NT2/D1 (cell line): ENCODE data around the gene CMKLR1.

Experiments used
- DNase-seq: peaks from one replicate; pipeline ENCODE4 v3.0.0-alpha.2; 2011; ENCODE audit warnings: low read depth, low spot score
- H3K27me3 ChIP-seq: 2 replicates; pipeline ENCODE4 v1.6.0; 2011; ENCODE audit warnings: mild to moderate bottlenecking; ENCODE audit not compliant: insufficient read length, insufficient read depth
- H3K36me3 ChIP-seq: 2 replicates; pipeline ENCODE4 v1.6.1; 2011; ENCODE audit warnings: mild to moderate bottlenecking, low read length, mixed read lengths; ENCODE audit not compliant: insufficient read depth, insufficient read length
- H3K4me1 ChIP-seq: 2 replicates; pipeline ENCODE4 v1.5.1; 2011; ENCODE audit not compliant: insufficient read depth, insufficient read length
- H3K4me3 ChIP-seq: 2 replicates; pipeline ENCODE4 v1.5.1; 2011; ENCODE audit warnings: low read depth; ENCODE audit not compliant: insufficient read length
- H3K9ac ChIP-seq: 2 replicates; pipeline ENCODE4 v1.6.0; 2011; ENCODE audit warnings: low read depth; ENCODE audit not compliant: insufficient read length
- H3K9me3 ChIP-seq: 2 replicates; pipeline ENCODE4 v1.5.1; 2011; ENCODE audit warnings: mild to moderate bottlenecking, low read length; ENCODE audit not compliant: insufficient read depth
- SUZ12 ChIP-seq: IDR thresholded peaks from 2 replicates; pipeline ENCODE4 v1.6.1; 2011; ENCODE audit not compliant: insufficient read length, insufficient read depth; ENCODE audit errors: extremely low read depth
- YY1 ChIP-seq: IDR thresholded peaks from 2 replicates; pipeline ENCODE4 v1.6.1; 2011; ENCODE audit not compliant: insufficient read length, insufficient read depth
- ZNF274 ChIP-seq: IDR thresholded peaks from 2 replicates; pipeline ENCODE4 v1.6.1; 2011; ENCODE audit warnings: mild to moderate bottlenecking, low read depth, low read length

The CMKLR1 gene

GRCh38 chr12:108361606-108362005, 22.5 kb upstream of the CMKLR1 start:
- no peak for TF ChIP-seq SUZ12
- no peak for TF ChIP-seq ZNF274
- TF ChIP-seq YY1, result no peak
- H3K9me3 ChIP-seq, result no peaks in the 10 kb centered on the region
- no peak overlapping the region for H3K4me3 ChIP-seq
- peaks cover 6% of the 10 kb centered on the region for H3K4me1 ChIP-seq
- H3K36me3 ChIP-seq, result no peaks in the 10 kb centered on the region
- DNase-seq, result no peak
- no peaks in the 10 kb centered on the region for H3K27me3 ChIP-seq
- no peak overlapping the region for H3K9ac ChIP-seq

- Histone ChIP-seq H3K36me3 (no peaks in the 10 kb centered on the region), H3K4me3 (no peak overlapping the region), H3K9me3 (no peaks in the 10 kb centered on the region), H3K4me1 (peaks cover 6% of the 10 kb centered on the region), H3K9ac (no peak overlapping the region), H3K27me3 (no peaks in the 10 kb centered on the region)
- no peak for TF ChIP-seq SUZ12
- no peak for TF ChIP-seq ZNF274
- no peak for TF ChIP-seq YY1
- no peak for DNase-seq
Measured at GRCh38 chr12:108360487-108360886, 21.4 kb upstream of the CMKLR1 start.

- H3K36me3 ChIP-seq, result no peaks in the 10 kb centered on the region
- TF ChIP-seq ZNF274, result no peak
- no peaks in the 10 kb centered on the region for H3K27me3 ChIP-seq
- no peaks in the 10 kb centered on the region for H3K9me3 ChIP-seq
- H3K4me3 ChIP-seq, result no peak overlapping the region
- no peak for DNase-seq
- H3K4me1 ChIP-seq, result peaks cover 6% of the 10 kb centered on the region
- no peak overlapping the region for H3K9ac ChIP-seq
Measured at GRCh38 chr12:108360057-108360456, 20.9 kb upstream of the CMKLR1 start.

GRCh38 chr12:108358580-108358965, 19.5 kb upstream of the CMKLR1 start:
- Histone ChIP-seq H3K36me3 (no peaks in the 10 kb centered on the region), H3K4me3 (no peak overlapping the region), H3K27me3 (no peaks in the 10 kb centered on the region), H3K9ac (no peak overlapping the region), H3K9me3 (no peaks in the 10 kb centered on the region), H3K4me1 (peaks cover 6% of the 10 kb centered on the region)
- no peak for TF ChIP-seq ZNF274
- no peak for TF ChIP-seq YY1
- TF ChIP-seq SUZ12, result no peak
- no peak for DNase-seq

GRCh38 chr12:108357834-108358579, 18.9 kb upstream of the CMKLR1 start:
- Histone ChIP-seq H3K36me3 (no peaks in the 10 kb centered on the region), H3K4me3 (no peak overlapping the region), H3K4me1 (peaks cover 6% of the 10 kb centered on the region), H3K9me3 (no peaks in the 10 kb centered on the region), H3K9ac (no peak overlapping the region), H3K27me3 (no peaks in the 10 kb centered on the region)
- no peak for TF ChIP-seq SUZ12
- TF ChIP-seq ZNF274, result no peak
- TF ChIP-seq YY1, result no peak
- no peak for DNase-seq

- TF ChIP-seq SUZ12 (no peak), YY1 (no peak), ZNF274 (no peak)
Measured at GRCh38 chr12:108356835-108357806, 18.0 kb upstream of the CMKLR1 start.

GRCh38 chr12:108355069-108355468, 16.0 kb upstream of the CMKLR1 start:
- no peaks in the 10 kb centered on the region for H3K36me3 ChIP-seq
- peaks cover 6% of the 10 kb centered on the region for H3K4me1 ChIP-seq
- no peak overlapping the region for H3K4me3 ChIP-seq
- H3K9ac ChIP-seq, result no peak overlapping the region
- no peak for DNase-seq
- no peak for TF ChIP-seq ZNF274
- H3K27me3 ChIP-seq, result no peaks in the 10 kb centered on the region
- no peaks in the 10 kb centered on the region for H3K9me3 ChIP-seq

More at GRCh38 chr12:108356835-108357806, 18.0 kb upstream of the CMKLR1 start:
- Histone ChIP-seq H3K9ac (no peak overlapping the region), H3K9me3 (no peaks in the 10 kb centered on the region), H3K4me1 (peaks cover 6% of the 10 kb centered on the region), H3K27me3 (no peaks in the 10 kb centered on the region), H3K36me3 (no peaks in the 10 kb centered on the region), H3K4me3 (no peak overlapping the region)
- no peak for DNase-seq
